GM23338 (cell line): ENCODE results near the gene AK2. TPM values are rescaled to one million over a fixed set of nuclear protein-coding genes. Genes with fewer than 3 reads are reported as not detected.

ENCODE experiments used
- polyA plus RNA-seq: library from polyadenylated mRNA; unstranded; fragments of >200 nt; fragmentation: Nextera tagmentation; extraction: Ambion mirVana; gene quantifications from 2 replicates; pipeline ENCODE4 v1.2.1, GENCODE V29; 2016
- total RNA-seq: library from RNA; depleted of rRNA; stranded (reverse); fragments of >200 nt; shearing (Covaris generic); gene quantifications from 2 replicates; pipeline ENCODE4 v1.2.3, GENCODE V29; 2014; rRNA removed

Gene AK2
- total and polyA plus RNA-seq, 2 experiments from 2014 or later, result 125 to 142 TPM

Other genes starting within 250 kb of the AK2 start
- 158 and 182 TPM in 2 replicates for gene YARS1, start 219.5 kb downstream of the AK2 start, total RNA-seq
- 132 and 134 TPM in 2 replicates for gene YARS1, start 219.5 kb downstream of the AK2 start, polyA plus RNA-seq
- 60.5 and 65.2 TPM in 2 replicates for gene S100PBP, start 219.2 kb downstream of the AK2 start, total RNA-seq
- gene S100PBP, start 219.2 kb downstream of the AK2 start, polyA plus RNA-seq, result 21.9 and 30.6 TPM in 2 replicates
- gene FNDC5, start 166.0 kb downstream of the AK2 start, total RNA-seq, result 1.7 and 2.0 TPM in 2 replicates
- gene FNDC5, start 166.0 kb downstream of the AK2 start, polyA plus RNA-seq, result 0.28 and 1.0 TPM in 2 replicates
- 0.35 and 0.62 TPM in 2 replicates for gene HPCA, start 150.4 kb downstream of the AK2 start, total RNA-seq
- gene HPCA, start 150.4 kb downstream of the AK2 start, polyA plus RNA-seq, result 0.82 and 1.4 TPM in 2 replicates
- 11.7 and 13.6 TPM in 2 replicates for gene TMEM54, start 135.5 kb downstream of the AK2 start, total RNA-seq
- gene TMEM54, start 135.5 kb downstream of the AK2 start, polyA plus RNA-seq, result 8.8 and 11.2 TPM in 2 replicates
- 10.6 and 11.9 TPM in 2 replicates for gene RNF19B, start 72.1 kb downstream of the AK2 start, total RNA-seq
- 2.6 and 2.9 TPM in 2 replicates for gene RNF19B, start 72.1 kb downstream of the AK2 start, polyA plus RNA-seq
- gene AZIN2, start 44.3 kb upstream of the AK2 start, total RNA-seq, result 1.2 and 1.4 TPM in 2 replicates
- gene AZIN2, start 44.3 kb upstream of the AK2 start, polyA plus RNA-seq, result 0.28 and 0.37 TPM in 2 replicates
- 16.1 and 18.9 TPM in 2 replicates for gene TRIM62, start 145.2 kb upstream of the AK2 start, total RNA-seq
- 2.7 and 2.9 TPM in 2 replicates for gene TRIM62, start 145.2 kb upstream of the AK2 start, polyA plus RNA-seq
- gene ZNF362, start 219.6 kb upstream of the AK2 start, total RNA-seq, result 10.0 and 11.0 TPM in 2 replicates
- 12.9 and 16.8 TPM in 2 replicates for gene ZNF362, start 219.6 kb upstream of the AK2 start, polyA plus RNA-seq